WTC11 (cell line): Measurements from ENCODE around the gene UGDH. TPM values are rescaled to one million over a fixed set of nuclear protein-coding genes. Genes with fewer than 3 reads are reported as not detected.
A peak's percentile ranks its signal among the peaks of the same experiment; 100 is the strongest.

Experiments used
- ATF3 ChIP-seq: sonication (generic); formaldehyde crosslinking; conservative IDR thresholded peaks from 2 replicates; pipeline ENCODE4 v1.8.1; 2022; ENCODE audit warnings: mild to moderate bottlenecking, missing genetic modification reagents
- CBFB ChIP-seq: sonication (generic); formaldehyde crosslinking; IDR thresholded peaks from 2 replicates; pipeline ENCODE4 v1.8.1; 2022; ENCODE audit warnings: mild to moderate bottlenecking, low read depth, missing genetic modification reagents
- CREB1 ChIP-seq: sonication (generic); formaldehyde crosslinking; IDR thresholded peaks from 2 replicates; pipeline ENCODE4 v1.8.0; 2023; ENCODE audit warnings: mild to moderate bottlenecking, missing genetic modification reagents
- CREM ChIP-seq: sonication (generic); formaldehyde crosslinking; IDR thresholded peaks from 2 replicates; pipeline ENCODE4 v1.8.1; 2022; ENCODE audit warnings: mild to moderate bottlenecking, missing genetic modification reagents, moderate library complexity
- FOXJ3 ChIP-seq: sonication (generic); formaldehyde crosslinking; IDR thresholded peaks from 2 replicates; pipeline ENCODE4 v1.9.0; 2021; ENCODE audit warnings: missing genetic modification reagents, mild to moderate bottlenecking, borderline replicate concordance
- FOXP1 ChIP-seq: sonication (generic); formaldehyde crosslinking; IDR thresholded peaks from 2 replicates; pipeline ENCODE4 v1.8.0; 2022; ENCODE audit warnings: missing genetic modification reagents, mild to moderate bottlenecking, moderate library complexity, borderline replicate concordance
- GABPB1 ChIP-seq: sonication (generic); formaldehyde crosslinking; IDR thresholded peaks from 2 replicates; pipeline ENCODE4 v1.8.1; 2023; ENCODE audit warnings: mild to moderate bottlenecking, missing genetic modification reagents
- JAZF1 ChIP-seq: fragments of 250-450 bp; sonication (Bioruptor Pico); IDR thresholded peaks from 2 replicates; pipeline ENCODE4 v1.9.0; 2021; ENCODE audit warnings: moderate library complexity, mild to moderate bottlenecking, inconsistent platforms
- KAT7 ChIP-seq: sonication (generic); formaldehyde crosslinking; IDR thresholded peaks from 2 replicates; pipeline ENCODE4 v1.8.1; 2023; ENCODE audit warnings: missing genetic modification reagents, mild to moderate bottlenecking, borderline replicate concordance
- NFYB ChIP-seq: sonication (generic); formaldehyde crosslinking; conservative IDR thresholded peaks from 2 replicates; pipeline ENCODE4 v1.8.0; 2022; ENCODE audit warnings: low read depth, missing genetic modification reagents
- OVOL2 ChIP-seq: fragments of 250-450 bp; sonication (Bioruptor Pico); IDR thresholded peaks from 2 replicates; pipeline ENCODE4 v1.9.0; 2021; ENCODE audit warnings: mild to moderate bottlenecking, borderline replicate concordance
- RORB ChIP-seq: fragments of 250-450 bp; sonication (Bioruptor Pico); IDR thresholded peaks from 2 replicates; pipeline ENCODE4 v1.9.0; 2021; ENCODE audit warnings: mild to moderate bottlenecking
- SMAD4 ChIP-seq: sonication (generic); formaldehyde crosslinking; IDR thresholded peaks from 2 replicates; pipeline ENCODE4 v1.8.0; 2022; ENCODE audit warnings: mild to moderate bottlenecking, missing genetic modification reagents
- SOX15 ChIP-seq: fragments of 250-450 bp; sonication (Bioruptor Pico); IDR thresholded peaks from 2 replicates; pipeline ENCODE4 v1.9.0; 2021; ENCODE audit warnings: mild to moderate bottlenecking
- TEAD4 ChIP-seq: sonication (generic); formaldehyde crosslinking; IDR thresholded peaks from 2 replicates; pipeline ENCODE4 v1.8.0; 2022; ENCODE audit warnings: mild to moderate bottlenecking, missing genetic modification reagents
- ZNF138 ChIP-seq: sonication (generic); formaldehyde crosslinking; conservative IDR thresholded peaks from 2 replicates; pipeline ENCODE4 v1.8.1; 2022; ENCODE audit warnings: mild to moderate bottlenecking, moderate library complexity, missing genetic modification reagents
- ZNF219 ChIP-seq: sonication (generic); formaldehyde crosslinking; IDR thresholded peaks from 2 replicates; pipeline ENCODE4 v1.8.0; 2023; ENCODE audit warnings: missing genetic modification reagents, mild to moderate bottlenecking, borderline replicate concordance
- ZNF263 ChIP-seq: sonication (generic); formaldehyde crosslinking; IDR thresholded peaks from 2 replicates; pipeline ENCODE4 v1.8.1; 2022; ENCODE audit warnings: low read depth, mild to moderate bottlenecking, moderate library complexity, missing genetic modification reagents
- ZNF396 ChIP-seq: fragments of 250-450 bp; sonication (Bioruptor Pico); IDR thresholded peaks from 2 replicates; pipeline ENCODE4 v1.8.0; 2021; ENCODE audit warnings: mild to moderate bottlenecking, moderate library complexity, borderline replicate concordance
- total RNA-seq: library from RNA; stranded (reverse); gene quantifications from 3 replicates; pipeline ENCODE4 v1.2.3, GENCODE V29; 2021
- TF ChIP-seq, protein P1 (sequence below): sonication (generic); formaldehyde crosslinking; conservative IDR thresholded peaks from 2 replicates; pipeline ENCODE4 v1.8.1; 2023; ENCODE audit warnings: mild to moderate bottlenecking, low read depth, missing genetic modification reagents, moderate library complexity
- TF ChIP-seq, protein P2 (sequence below): sonication (generic); formaldehyde crosslinking; IDR thresholded peaks from 2 replicates; pipeline ENCODE4 v1.8.0; 2023; ENCODE audit warnings: missing genetic modification reagents
- TF ChIP-seq, protein P3 (sequence below): sonication (generic); formaldehyde crosslinking; IDR thresholded peaks from 2 replicates; pipeline ENCODE4 v1.8.1; 2022; ENCODE audit warnings: missing genetic modification reagents, borderline replicate concordance
- TF ChIP-seq, protein P4 (sequence below): sonication (generic); formaldehyde crosslinking; IDR thresholded peaks from 2 replicates; pipeline ENCODE4 v1.8.0; 2022; ENCODE audit warnings: mild to moderate bottlenecking, missing genetic modification reagents
- TF ChIP-seq, protein P5 (sequence below): sonication (generic); formaldehyde crosslinking; IDR thresholded peaks from 2 replicates; pipeline ENCODE4 v1.8.1; 2023; ENCODE audit warnings: mild to moderate bottlenecking, missing genetic modification reagents, borderline replicate concordance
- TF ChIP-seq, protein P6 (sequence below): sonication (generic); formaldehyde crosslinking; IDR thresholded peaks from 2 replicates; pipeline ENCODE4 v1.8.0; 2022; ENCODE audit warnings: missing genetic modification reagents

Gene UGDH
- total RNA-seq, 1 experiment from 2014 or later, result 97.5 TPM

GRCh38 chr4:39527296-39528060, at the start of gene UGDH (continued):
- TF ChIP-seq KAT7 (0 out of 2 replicates have a peak, but pooled peaks have one; percentile 72), GABPB1 (CRISPR knock-in tag) (peak; percentile 73), SOX15 (no peak), OVOL2 (CRISPR knock-in tag) (no peak), NFYB (CRISPR knock-in tag) (peak; percentile 57), FOXJ3 (CRISPR knock-in tag) (no peak), CREM (CRISPR knock-in tag) (peak; percentile 75), SMAD4 (CRISPR knock-in tag) (0 out of 2 replicates have a peak, but pooled peaks have one; percentile 45), ZNF396 (CRISPR knock-in tag) (no peak), JAZF1 (CRISPR knock-in tag) (no peak), ZNF263 (CRISPR knock-in tag) (no peak), CBFB (CRISPR knock-in tag) (no peak), RORB (CRISPR knock-in tag) (0 out of 2 replicates have a peak, but pooled peaks have one; percentile 26), ZNF138 (CRISPR knock-in tag) (no peak), FOXP1 (CRISPR knock-in tag) (peak; percentile 85; the same call in 1 of the 2 replicates), TEAD4 (CRISPR knock-in tag) (peak; percentile 78; the same call in 1 of the 2 replicates), CREB1 (peak; percentile 56; the same call in 1 of the 2 replicates), ATF3 (CRISPR knock-in tag) (no peak), ZNF219 (0 out of 2 replicates have a peak, but pooled peaks have one; percentile 46)
- TF ChIP-seq, protein P1, sequence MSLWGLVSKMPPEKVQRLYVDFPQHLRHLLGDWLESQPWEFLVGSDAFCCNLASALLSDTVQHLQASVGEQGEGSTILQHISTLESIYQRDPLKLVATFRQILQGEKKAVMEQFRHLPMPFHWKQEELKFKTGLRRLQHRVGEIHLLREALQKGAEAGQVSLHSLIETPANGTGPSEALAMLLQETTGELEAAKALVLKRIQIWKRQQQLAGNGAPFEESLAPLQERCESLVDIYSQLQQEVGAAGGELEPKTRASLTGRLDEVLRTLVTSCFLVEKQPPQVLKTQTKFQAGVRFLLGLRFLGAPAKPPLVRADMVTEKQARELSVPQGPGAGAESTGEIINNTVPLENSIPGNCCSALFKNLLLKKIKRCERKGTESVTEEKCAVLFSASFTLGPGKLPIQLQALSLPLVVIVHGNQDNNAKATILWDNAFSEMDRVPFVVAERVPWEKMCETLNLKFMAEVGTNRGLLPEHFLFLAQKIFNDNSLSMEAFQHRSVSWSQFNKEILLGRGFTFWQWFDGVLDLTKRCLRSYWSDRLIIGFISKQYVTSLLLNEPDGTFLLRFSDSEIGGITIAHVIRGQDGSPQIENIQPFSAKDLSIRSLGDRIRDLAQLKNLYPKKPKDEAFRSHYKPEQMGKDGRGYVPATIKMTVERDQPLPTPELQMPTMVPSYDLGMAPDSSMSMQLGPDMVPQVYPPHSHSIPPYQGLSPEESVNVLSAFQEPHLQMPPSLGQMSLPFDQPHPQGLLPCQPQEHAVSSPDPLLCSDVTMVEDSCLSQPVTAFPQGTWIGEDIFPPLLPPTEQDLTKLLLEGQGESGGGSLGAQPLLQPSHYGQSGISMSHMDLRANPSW (CRISPR knock-in tag), result no peak
- TF ChIP-seq, protein P2, sequence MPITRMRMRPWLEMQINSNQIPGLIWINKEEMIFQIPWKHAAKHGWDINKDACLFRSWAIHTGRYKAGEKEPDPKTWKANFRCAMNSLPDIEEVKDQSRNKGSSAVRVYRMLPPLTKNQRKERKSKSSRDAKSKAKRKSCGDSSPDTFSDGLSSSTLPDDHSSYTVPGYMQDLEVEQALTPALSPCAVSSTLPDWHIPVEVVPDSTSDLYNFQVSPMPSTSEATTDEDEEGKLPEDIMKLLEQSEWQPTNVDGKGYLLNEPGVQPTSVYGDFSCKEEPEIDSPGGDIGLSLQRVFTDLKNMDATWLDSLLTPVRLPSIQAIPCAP (CRISPR knock-in tag), result no peak
- TF ChIP-seq, protein P3, sequence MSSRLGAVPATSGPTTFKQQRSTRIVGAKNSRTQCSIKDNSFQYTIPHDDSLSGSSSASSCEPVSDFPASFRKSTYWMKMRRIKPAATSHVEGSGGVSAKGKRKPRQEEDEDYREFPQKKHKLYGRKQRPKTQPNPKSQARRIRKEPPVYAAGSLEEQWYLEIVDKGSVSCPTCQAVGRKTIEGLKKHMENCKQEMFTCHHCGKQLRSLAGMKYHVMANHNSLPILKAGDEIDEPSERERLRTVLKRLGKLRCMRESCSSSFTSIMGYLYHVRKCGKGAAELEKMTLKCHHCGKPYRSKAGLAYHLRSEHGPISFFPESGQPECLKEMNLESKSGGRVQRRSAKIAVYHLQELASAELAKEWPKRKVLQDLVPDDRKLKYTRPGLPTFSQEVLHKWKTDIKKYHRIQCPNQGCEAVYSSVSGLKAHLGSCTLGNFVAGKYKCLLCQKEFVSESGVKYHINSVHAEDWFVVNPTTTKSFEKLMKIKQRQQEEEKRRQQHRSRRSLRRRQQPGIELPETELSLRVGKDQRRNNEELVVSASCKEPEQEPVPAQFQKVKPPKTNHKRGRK (CRISPR knock-in tag), result no peak
- TF ChIP-seq, protein P4, sequence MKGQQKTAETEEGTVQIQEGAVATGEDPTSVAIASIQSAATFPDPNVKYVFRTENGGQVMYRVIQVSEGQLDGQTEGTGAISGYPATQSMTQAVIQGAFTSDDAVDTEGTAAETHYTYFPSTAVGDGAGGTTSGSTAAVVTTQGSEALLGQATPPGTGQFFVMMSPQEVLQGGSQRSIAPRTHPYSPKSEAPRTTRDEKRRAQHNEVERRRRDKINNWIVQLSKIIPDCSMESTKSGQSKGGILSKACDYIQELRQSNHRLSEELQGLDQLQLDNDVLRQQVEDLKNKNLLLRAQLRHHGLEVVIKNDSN (CRISPR knock-in tag), result peak; percentile 68
- TF ChIP-seq, protein P5, sequence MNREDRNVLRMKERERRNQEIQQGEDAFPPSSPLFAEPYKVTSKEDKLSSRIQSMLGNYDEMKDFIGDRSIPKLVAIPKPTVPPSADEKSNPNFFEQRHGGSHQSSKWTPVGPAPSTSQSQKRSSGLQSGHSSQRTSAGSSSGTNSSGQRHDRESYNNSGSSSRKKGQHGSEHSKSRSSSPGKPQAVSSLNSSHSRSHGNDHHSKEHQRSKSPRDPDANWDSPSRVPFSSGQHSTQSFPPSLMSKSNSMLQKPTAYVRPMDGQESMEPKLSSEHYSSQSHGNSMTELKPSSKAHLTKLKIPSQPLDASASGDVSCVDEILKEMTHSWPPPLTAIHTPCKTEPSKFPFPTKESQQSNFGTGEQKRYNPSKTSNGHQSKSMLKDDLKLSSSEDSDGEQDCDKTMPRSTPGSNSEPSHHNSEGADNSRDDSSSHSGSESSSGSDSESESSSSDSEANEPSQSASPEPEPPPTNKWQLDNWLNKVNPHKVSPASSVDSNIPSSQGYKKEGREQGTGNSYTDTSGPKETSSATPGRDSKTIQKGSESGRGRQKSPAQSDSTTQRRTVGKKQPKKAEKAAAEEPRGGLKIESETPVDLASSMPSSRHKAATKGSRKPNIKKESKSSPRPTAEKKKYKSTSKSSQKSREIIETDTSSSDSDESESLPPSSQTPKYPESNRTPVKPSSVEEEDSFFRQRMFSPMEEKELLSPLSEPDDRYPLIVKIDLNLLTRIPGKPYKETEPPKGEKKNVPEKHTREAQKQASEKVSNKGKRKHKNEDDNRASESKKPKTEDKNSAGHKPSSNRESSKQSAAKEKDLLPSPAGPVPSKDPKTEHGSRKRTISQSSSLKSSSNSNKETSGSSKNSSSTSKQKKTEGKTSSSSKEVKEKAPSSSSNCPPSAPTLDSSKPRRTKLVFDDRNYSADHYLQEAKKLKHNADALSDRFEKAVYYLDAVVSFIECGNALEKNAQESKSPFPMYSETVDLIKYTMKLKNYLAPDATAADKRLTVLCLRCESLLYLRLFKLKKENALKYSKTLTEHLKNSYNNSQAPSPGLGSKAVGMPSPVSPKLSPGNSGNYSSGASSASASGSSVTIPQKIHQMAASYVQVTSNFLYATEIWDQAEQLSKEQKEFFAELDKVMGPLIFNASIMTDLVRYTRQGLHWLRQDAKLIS (CRISPR knock-in tag), result peak; percentile 10; the same call in 1 of the 2 replicates
- TF ChIP-seq, protein P6, sequence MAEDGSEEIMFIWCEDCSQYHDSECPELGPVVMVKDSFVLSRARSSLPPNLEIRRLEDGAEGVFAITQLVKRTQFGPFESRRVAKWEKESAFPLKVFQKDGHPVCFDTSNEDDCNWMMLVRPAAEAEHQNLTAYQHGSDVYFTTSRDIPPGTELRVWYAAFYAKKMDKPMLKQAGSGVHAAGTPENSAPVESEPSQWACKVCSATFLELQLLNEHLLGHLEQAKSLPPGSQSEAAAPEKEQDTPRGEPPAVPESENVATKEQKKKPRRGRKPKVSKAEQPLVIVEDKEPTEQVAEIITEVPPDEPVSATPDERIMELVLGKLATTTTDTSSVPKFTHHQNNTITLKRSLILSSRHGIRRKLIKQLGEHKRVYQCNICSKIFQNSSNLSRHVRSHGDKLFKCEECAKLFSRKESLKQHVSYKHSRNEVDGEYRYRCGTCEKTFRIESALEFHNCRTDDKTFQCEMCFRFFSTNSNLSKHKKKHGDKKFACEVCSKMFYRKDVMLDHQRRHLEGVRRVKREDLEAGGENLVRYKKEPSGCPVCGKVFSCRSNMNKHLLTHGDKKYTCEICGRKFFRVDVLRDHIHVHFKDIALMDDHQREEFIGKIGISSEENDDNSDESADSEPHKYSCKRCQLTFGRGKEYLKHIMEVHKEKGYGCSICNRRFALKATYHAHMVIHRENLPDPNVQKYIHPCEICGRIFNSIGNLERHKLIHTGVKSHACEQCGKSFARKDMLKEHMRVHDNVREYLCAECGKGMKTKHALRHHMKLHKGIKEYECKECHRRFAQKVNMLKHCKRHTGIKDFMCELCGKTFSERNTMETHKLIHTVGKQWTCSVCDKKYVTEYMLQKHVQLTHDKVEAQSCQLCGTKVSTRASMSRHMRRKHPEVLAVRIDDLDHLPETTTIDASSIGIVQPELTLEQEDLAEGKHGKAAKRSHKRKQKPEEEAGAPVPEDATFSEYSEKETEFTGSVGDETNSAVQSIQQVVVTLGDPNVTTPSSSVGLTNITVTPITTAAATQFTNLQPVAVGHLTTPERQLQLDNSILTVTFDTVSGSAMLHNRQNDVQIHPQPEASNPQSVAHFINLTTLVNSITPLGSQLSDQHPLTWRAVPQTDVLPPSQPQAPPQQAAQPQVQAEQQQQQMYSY (CRISPR knock-in tag), result peak; percentile 54
